Liver (tissue), 9 donors: ENCODE data around the gene VIPR2. TPM values are rescaled to one million over a fixed set of nuclear protein-coding genes. Genes with fewer than 3 reads are reported as not detected.

ENCODE experiments used
- DNase-seq: peaks from one replicate; pipeline ENCODE4 v3.0.0-alpha.2; 2017; ENCODE audit warnings: low spot score
- H3K27ac ChIP-seq, 2 donors: one replicate each; pipeline ENCODE4 v1.7.0; 2013; ENCODE audit warnings: inconsistent platforms in 2 of 2, low read length in 2 of 2, control low read depth in 1 of 2, low read depth in 1 of 2, mild to moderate bottlenecking in 1 of 2
- H3K27me3 ChIP-seq, 4 donors: one replicate each; pipeline versions ENCODE4 v1.6.1 to v1.7.0; 2013; ENCODE audit warnings: low read length in 3 of 4, inconsistent platforms in 1 of 4, mild to moderate bottlenecking in 1 of 4, moderate library complexity in 1 of 4; ENCODE audit not compliant: control insufficient read depth in 4 of 4, insufficient read depth in 4 of 4
- H3K36me3 ChIP-seq, 4 donors: one replicate each; pipeline versions ENCODE4 v1.6.1 to v1.7.0; 2013; ENCODE audit warnings: low read length in 3 of 4, mild to moderate bottlenecking in 3 of 4, low read depth in 1 of 4, moderate library complexity in 1 of 4; ENCODE audit not compliant: control insufficient read depth in 4 of 4, insufficient read depth in 3 of 4
- H3K4me1 ChIP-seq, 4 donors: one replicate each; pipeline versions ENCODE4 v1.6.1 to v1.7.0; 2013; ENCODE audit warnings: low read length in 3 of 4, mild to moderate bottlenecking in 3 of 4, moderate library complexity in 1 of 4; ENCODE audit not compliant: control insufficient read depth in 4 of 4, insufficient read depth in 4 of 4
- H3K4me3 ChIP-seq, 3 donors: one replicate each; pipeline versions ENCODE4 v1.6.1 to v1.7.0; 2013; ENCODE audit warnings: low read length in 3 of 3, control low read depth in 1 of 3, low read depth in 1 of 3, mild to moderate bottlenecking in 1 of 3
- H3K9ac ChIP-seq, 2 donors: one replicate each; pipeline ENCODE4 v1.7.0; 2013; ENCODE audit warnings: low read length in 2 of 2, mild to moderate bottlenecking in 2 of 2, moderate library complexity in 2 of 2, control low read depth in 1 of 2, low read depth in 1 of 2
- H3K9me3 ChIP-seq, 4 donors: one replicate each; pipeline versions ENCODE4 v1.6.1 to v1.7.0; 2013; ENCODE audit warnings: low read length in 3 of 4; ENCODE audit not compliant: control insufficient read depth in 4 of 4
- EGR1 ChIP-seq, 2 donors: IDR thresholded peaks; 2 replicates each; pipeline ENCODE4 v1.6.1; 2016 to 2018; ENCODE audit warnings: antibody characterized with exemption in 2 of 2, low read depth in 2 of 2
- GABPA ChIP-seq, 2 donors: IDR thresholded peaks in 1 of 2; conservative IDR thresholded peaks in 1 of 2; 2 replicates each; pipeline ENCODE4 v1.6.1; 2016; ENCODE audit warnings: antibody characterized with exemption in 2 of 2, mild to moderate bottlenecking in 1 of 2, moderate library complexity in 1 of 2
- HNF4A ChIP-seq, 2 donors: conservative IDR thresholded peaks; 2 replicates each; pipeline ENCODE4 v1.6.1; 2016; ENCODE audit warnings: antibody characterized with exemption in 2 of 2, mild to moderate bottlenecking in 2 of 2
- JUND ChIP-seq, 2 donors: IDR thresholded peaks; 2 replicates each; pipeline ENCODE4 v1.6.1; 2016; ENCODE audit warnings: antibody characterized with exemption in 2 of 2
- NR2F2 ChIP-seq: IDR thresholded peaks from 2 replicates; pipeline ENCODE4 v1.6.1; 2016; ENCODE audit warnings: antibody characterized with exemption
- RAD21 ChIP-seq, 2 donors: IDR thresholded peaks; 2 replicates each; pipeline ENCODE4 v1.6.1; 2016; ENCODE audit warnings: antibody characterized with exemption in 2 of 2, mild to moderate bottlenecking in 2 of 2
- RXRA ChIP-seq, 2 donors: IDR thresholded peaks; 2 replicates each; pipeline ENCODE4 v1.6.1; 2017 to 2018; ENCODE audit warnings: antibody characterized with exemption in 2 of 2, mild to moderate bottlenecking in 1 of 2
- TAF1 ChIP-seq: conservative IDR thresholded peaks from 2 replicates; pipeline ENCODE4 v1.6.1; 2016; ENCODE audit warnings: antibody characterized with exemption, mild to moderate bottlenecking
- YY1 ChIP-seq: IDR thresholded peaks from 2 replicates; pipeline ENCODE4 v1.6.1; 2016; ENCODE audit warnings: antibody characterized with exemption, mild to moderate bottlenecking
- WGBS: extraction: QIAGEN DNeasy Blood & Tissue Kit; methylation state at CpG from one replicate; pipeline ENCODE4 v1.1.7; 2013; 5-methylcytosine and 5-hydroxymethylcytosine counted together
- polyA plus RNA-seq, 2 donors: library from polyadenylated mRNA; stranded (reverse) in 1 of 2; unstranded in 1 of 2; fragments of 200-250 nt in 1 of 2; fragments of >200 nt in 1 of 2; fragmentation: Nextera tagmentation in 1 of 2; extraction: Ambion mirVana in 1 of 2; gene quantifications; one replicate each; pipeline versions ENCODE4 v1.2.1 to v1.2.3, GENCODE V29; 2013 to 2015
- total RNA-seq, 2 donors: library from RNA; depleted of rRNA; stranded (reverse); fragments of >200 nt; gene quantifications; one replicate each; pipeline ENCODE4 v1.2.3, GENCODE V29; 2014
- TF ChIP-seq, protein P1 (sequence below): IDR thresholded peaks from 2 replicates; pipeline ENCODE4 v1.6.1; 2016; ENCODE audit warnings: antibody characterized with exemption, mild to moderate bottlenecking
- TF ChIP-seq, protein P2 (sequence below): IDR thresholded peaks from 2 replicates; pipeline ENCODE4 v1.6.1; 2016; ENCODE audit warnings: antibody characterized with exemption
- TF ChIP-seq, protein P3 (sequence below): fragments of 150-350 bp; IDR thresholded peaks from 2 replicates; pipeline ENCODE4 v1.5.1; 2017; ENCODE audit warnings: improper control_type of control experiment, low read depth, low read length; ENCODE audit not compliant: missing input control
- TF ChIP-seq, protein P4 (sequence below): IDR thresholded peaks from 2 replicates; pipeline ENCODE4 v1.6.1; 2016; ENCODE audit warnings: antibody characterized with exemption
- donor health status: healthy.
- donor health status: healthy.
- donor health status: healthy.
- donor health status: healthy.
- donor health status: healthy.

VIPR2 gene
- total and polyA plus RNA-seq, 4 donors: 0.05 to 0.17 (median 0.10) TPM; not detected in 1

DNA sequence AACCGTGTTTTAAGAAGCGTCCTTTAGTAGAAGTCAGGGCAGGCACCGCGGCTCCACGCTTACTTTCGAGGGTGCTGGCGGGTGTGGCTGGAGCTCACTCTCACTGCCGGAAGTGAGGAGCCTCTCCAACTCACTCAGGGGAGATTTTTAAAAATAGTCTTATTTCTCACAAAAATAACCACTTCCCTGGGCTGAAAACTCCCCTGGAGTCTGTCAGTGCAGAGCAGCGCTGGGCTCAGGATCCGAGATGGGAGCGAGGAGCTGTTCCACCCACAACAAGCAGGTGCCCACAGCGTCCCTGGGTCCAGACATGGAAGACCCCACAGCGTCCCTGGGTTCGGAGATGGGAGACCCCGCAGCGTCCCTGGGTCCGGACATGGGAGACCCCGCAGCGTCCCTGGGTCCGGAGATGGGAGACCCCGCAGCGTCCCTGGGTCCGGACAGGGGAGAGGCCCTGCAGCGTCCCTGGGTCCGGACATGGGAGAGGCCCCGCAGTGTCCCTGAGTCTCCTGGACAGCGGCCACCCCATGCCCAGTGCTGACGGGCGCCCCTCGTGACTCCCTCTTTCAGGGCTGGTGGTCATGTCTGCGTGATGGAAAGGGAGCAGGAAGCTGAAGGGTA lies 51.2 kb downstream of the VIPR2 start:
- H3K9me3 ChIP-seq: no peaks in the 10 kb centered on the region
- no peaks in the 10 kb centered on the region for H3K36me3 ChIP-seq
- no peaks in the 10 kb centered on the region for H3K4me1 ChIP-seq
- H3K27me3 ChIP-seq: no peaks in the 10 kb centered on the region
- H3K9ac ChIP-seq: no peak overlapping the region
- H3K27ac ChIP-seq: no peak overlapping the region
- TF ChIP-seq, protein P1, sequence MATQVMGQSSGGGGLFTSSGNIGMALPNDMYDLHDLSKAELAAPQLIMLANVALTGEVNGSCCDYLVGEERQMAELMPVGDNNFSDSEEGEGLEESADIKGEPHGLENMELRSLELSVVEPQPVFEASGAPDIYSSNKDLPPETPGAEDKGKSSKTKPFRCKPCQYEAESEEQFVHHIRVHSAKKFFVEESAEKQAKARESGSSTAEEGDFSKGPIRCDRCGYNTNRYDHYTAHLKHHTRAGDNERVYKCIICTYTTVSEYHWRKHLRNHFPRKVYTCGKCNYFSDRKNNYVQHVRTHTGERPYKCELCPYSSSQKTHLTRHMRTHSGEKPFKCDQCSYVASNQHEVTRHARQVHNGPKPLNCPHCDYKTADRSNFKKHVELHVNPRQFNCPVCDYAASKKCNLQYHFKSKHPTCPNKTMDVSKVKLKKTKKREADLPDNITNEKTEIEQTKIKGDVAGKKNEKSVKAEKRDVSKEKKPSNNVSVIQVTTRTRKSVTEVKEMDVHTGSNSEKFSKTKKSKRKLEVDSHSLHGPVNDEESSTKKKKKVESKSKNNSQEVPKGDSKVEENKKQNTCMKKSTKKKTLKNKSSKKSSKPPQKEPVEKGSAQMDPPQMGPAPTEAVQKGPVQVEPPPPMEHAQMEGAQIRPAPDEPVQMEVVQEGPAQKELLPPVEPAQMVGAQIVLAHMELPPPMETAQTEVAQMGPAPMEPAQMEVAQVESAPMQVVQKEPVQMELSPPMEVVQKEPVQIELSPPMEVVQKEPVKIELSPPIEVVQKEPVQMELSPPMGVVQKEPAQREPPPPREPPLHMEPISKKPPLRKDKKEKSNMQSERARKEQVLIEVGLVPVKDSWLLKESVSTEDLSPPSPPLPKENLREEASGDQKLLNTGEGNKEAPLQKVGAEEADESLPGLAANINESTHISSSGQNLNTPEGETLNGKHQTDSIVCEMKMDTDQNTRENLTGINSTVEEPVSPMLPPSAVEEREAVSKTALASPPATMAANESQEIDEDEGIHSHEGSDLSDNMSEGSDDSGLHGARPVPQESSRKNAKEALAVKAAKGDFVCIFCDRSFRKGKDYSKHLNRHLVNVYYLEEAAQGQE: no peak
- TF ChIP-seq HNF4A (conservative IDR thresholded peaks at IDR 0.05) (no peak), YY1 (no peak), JUND (IDR thresholded peaks at IDR 0.05) (no peak), RXRA (IDR thresholded peaks at IDR 0.05) (no peak), NR2F2 (no peak), TAF1 (no peak), GABPA (IDR thresholded peaks at IDR 0.05 in 1 of 2, conservative IDR thresholded peaks at IDR 0.05 in 1 of 2) (no peak), EGR1 (IDR thresholded peaks at IDR 0.05; ENCODE audit: low read depth in 2 of 2) (no peak), RAD21 (IDR thresholded peaks at IDR 0.05) (no peak)
- TF ChIP-seq, protein P2, sequence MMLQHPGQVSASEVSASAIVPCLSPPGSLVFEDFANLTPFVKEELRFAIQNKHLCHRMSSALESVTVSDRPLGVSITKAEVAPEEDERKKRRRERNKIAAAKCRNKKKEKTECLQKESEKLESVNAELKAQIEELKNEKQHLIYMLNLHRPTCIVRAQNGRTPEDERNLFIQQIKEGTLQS: no peak
- TF ChIP-seq, protein P3, sequence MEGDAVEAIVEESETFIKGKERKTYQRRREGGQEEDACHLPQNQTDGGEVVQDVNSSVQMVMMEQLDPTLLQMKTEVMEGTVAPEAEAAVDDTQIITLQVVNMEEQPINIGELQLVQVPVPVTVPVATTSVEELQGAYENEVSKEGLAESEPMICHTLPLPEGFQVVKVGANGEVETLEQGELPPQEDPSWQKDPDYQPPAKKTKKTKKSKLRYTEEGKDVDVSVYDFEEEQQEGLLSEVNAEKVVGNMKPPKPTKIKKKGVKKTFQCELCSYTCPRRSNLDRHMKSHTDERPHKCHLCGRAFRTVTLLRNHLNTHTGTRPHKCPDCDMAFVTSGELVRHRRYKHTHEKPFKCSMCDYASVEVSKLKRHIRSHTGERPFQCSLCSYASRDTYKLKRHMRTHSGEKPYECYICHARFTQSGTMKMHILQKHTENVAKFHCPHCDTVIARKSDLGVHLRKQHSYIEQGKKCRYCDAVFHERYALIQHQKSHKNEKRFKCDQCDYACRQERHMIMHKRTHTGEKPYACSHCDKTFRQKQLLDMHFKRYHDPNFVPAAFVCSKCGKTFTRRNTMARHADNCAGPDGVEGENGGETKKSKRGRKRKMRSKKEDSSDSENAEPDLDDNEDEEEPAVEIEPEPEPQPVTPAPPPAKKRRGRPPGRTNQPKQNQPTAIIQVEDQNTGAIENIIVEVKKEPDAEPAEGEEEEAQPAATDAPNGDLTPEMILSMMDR: no peak
- TF ChIP-seq, protein P4, sequence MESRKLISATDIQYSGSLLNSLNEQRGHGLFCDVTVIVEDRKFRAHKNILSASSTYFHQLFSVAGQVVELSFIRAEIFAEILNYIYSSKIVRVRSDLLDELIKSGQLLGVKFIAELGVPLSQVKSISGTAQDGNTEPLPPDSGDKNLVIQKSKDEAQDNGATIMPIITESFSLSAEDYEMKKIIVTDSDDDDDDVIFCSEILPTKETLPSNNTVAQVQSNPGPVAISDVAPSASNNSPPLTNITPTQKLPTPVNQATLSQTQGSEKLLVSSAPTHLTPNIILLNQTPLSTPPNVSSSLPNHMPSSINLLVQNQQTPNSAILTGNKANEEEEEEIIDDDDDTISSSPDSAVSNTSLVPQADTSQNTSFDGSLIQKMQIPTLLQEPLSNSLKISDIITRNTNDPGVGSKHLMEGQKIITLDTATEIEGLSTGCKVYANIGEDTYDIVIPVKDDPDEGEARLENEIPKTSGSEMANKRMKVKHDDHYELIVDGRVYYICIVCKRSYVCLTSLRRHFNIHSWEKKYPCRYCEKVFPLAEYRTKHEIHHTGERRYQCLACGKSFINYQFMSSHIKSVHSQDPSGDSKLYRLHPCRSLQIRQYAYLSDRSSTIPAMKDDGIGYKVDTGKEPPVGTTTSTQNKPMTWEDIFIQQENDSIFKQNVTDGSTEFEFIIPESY: no peak
- no peak for DNase-seq
- no peak overlapping the region for H3K4me3 ChIP-seq
- WGBS: 93% methylated on average over 31 of the region's 31 CpGs

DNA sequence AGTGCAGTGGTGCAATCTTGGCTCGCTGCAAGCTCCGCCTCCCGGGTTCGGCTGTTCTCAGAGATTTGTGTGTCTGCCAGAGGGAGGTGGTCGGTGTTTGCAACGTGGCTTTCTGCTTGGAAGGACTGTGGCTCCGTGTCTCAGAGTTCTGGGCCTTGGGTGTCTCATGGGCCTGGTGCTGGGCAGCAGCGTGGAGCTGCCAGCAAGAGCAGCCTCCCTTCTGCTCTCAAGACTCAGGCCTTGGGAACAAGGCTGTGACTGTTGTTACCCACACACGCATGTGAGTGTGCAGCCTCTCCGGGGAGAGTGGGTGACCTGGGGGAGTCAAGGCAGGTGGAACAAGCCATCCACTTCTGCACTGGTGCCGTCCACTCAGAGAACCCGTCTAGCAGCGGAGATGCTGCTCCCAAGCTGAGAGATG lies 52.0 kb downstream of the VIPR2 start:
- H3K27me3 ChIP-seq: no peaks in the 10 kb centered on the region
- H3K4me3 ChIP-seq: no peak overlapping the region
- no peak for TF ChIP-seq EGR1 (IDR thresholded peaks at IDR 0.05; ENCODE audit: low read depth in 2 of 2)
- no peak for TF ChIP-seq NR2F2
- TF ChIP-seq JUND (IDR thresholded peaks at IDR 0.05): no peak
- TF ChIP-seq, protein P4: no peak
- TF ChIP-seq RAD21 (IDR thresholded peaks at IDR 0.05): no peak
- TF ChIP-seq, protein P2: no peak
- TF ChIP-seq, protein P3: no peak
- TF ChIP-seq GABPA (IDR thresholded peaks at IDR 0.05 in 1 of 2, conservative IDR thresholded peaks at IDR 0.05 in 1 of 2): no peak
- no peak overlapping the region for H3K27ac ChIP-seq
- no peak for DNase-seq
- H3K4me1 ChIP-seq: no peaks in the 10 kb centered on the region
- 79% methylated on average over 13 of the region's 13 CpGs for WGBS
- H3K9me3 ChIP-seq: no peaks in the 10 kb centered on the region
- H3K9ac ChIP-seq: no peak overlapping the region
- H3K36me3 ChIP-seq: no peaks in the 10 kb centered on the region
